ENCODE data around the gene WDR7. TPM values are rescaled to one million over a fixed set of nuclear protein-coding genes. Genes with fewer than 3 reads are reported as not detected.

The WDR7 gene
- polyA plus RNA-seq (ENCODE audit: insufficient read length in 3 of 3), result 10 to 100 TPM; 10.5 to 14.1 (median 12.5) TPM
- long read RNA-seq, donor 1, partial matches to known transcripts, result 0 of 1 reads
- long read RNA-seq, donor 1, other reads (novel, unspliced or antisense), result 0 of 1 reads
- long read RNA-seq, donor 2, result 0 reads
- long read RNA-seq, donor 3, full-length matches to known transcripts, result 1 of 1 reads
- long read RNA-seq, donor 3, partial matches to known transcripts, result 0 of 1 reads
- long read RNA-seq, donor 3, other reads (novel, unspliced or antisense), result 0 of 1 reads
- long read RNA-seq, donor 4, result 0 reads
- long read RNA-seq, donor 5, result 0 reads
- long read RNA-seq, donor 6, full-length matches to known transcripts, result 2 of 2 reads
- long read RNA-seq, donor 6, partial matches to known transcripts, result 0 of 2 reads
- long read RNA-seq, donor 6, other reads (novel, unspliced or antisense), result 0 of 2 reads
- long read RNA-seq, donor 7, result 0 reads
- long read RNA-seq, donor 8, result 0 reads
- long read RNA-seq, donor 9, partial matches to known transcripts, result 5 of 5 reads
- long read RNA-seq, donor 9, other reads (novel, unspliced or antisense), result 0 of 5 reads
- long read RNA-seq, donor 10, full-length matches to known transcripts, result 1 of 1 reads
- long read RNA-seq, donor 10, partial matches to known transcripts, result 0 of 1 reads
- long read RNA-seq, donor 10, other reads (novel, unspliced or antisense), result 0 of 1 reads
- long read RNA-seq, donor 11, result 0 reads
- long read RNA-seq, donor 12, result 0 reads
- long read RNA-seq, donor 13, result 0 reads
- long read RNA-seq, donor 14, result 0 reads
- long read RNA-seq, donor 15, result 0 reads
- long read RNA-seq, donor 16, full-length matches to known transcripts, result 1 of 1 reads
- long read RNA-seq, donor 16, partial matches to known transcripts, result 0 of 1 reads
- long read RNA-seq, donor 16, other reads (novel, unspliced or antisense), result 0 of 1 reads

DNA sequence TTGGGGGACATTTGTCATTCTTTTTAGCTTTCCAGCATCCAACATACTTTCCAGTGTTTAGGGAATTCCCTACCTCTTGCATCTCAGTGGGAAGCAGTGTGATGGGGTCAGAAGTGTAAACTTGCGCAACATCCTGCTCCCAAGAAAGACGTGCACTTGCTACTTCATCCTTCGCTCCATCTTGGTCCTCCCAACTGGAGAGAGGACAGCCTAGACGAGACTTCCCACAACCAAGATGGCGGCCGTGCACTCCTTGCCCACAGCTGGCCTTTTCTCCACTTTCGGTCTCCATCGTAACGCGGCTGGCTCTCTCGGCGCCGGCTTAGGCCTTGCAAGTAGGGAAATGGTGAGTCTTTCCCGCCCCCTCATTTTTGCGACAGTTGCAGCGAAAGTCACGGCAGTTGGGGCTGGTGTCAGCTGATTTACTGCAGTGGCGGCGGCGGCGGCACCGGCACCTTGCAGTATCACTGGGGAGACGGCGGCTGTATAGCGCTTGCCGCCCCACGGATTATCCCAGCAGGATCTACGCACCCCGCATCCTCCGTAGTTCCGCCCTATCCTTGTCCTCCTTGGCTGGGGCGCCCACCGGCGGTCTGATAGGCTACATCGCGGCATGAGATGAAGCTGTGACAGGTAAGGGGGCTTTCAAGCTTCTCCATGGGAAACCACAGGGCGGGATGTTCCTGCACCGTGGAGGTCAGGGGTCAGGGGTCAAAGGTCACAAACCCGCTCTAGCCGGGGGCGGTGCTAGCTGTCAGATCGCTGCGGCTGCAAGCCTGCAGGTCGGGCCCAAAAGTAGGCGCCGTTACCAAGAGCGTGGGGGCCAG lies at the start of gene WDR7:
TSS of gene WDR7 (plus strand) at position 416 of the 827 bp plus-strand sequence. CDS start 21,157 bp downstream, outside the sequence.
- peak; percentile 89 to 98 (median 95) for DNase-seq (ENCODE audit: extremely low read depth in 1 of 11, low read depth in 9 of 11, low spot score in 4 of 11)

DNA sequence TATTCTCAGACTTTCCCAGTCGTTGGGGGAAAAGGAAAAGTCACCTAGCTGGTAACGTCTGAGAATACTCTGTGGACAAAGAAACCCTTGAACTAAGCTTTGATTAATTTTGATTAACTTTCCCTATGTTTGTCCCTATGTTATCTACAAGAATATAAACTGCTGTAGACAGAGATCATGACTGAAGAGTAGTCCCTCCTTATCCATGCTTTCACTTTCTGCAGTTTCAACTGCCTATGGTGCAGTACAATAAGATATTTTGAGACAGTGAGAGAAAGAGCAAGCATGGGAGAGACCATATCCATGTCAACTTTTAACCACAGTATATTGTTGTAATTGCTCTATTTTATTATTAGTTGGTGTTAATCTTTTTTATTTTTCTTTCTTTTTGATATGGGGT lies 44.5 kb upstream of the WDR7 start:
- DNase-seq (ENCODE audit: extremely low read depth in 1 of 11, low read depth in 9 of 11, low spot score in 4 of 11), result no peak

DNA sequence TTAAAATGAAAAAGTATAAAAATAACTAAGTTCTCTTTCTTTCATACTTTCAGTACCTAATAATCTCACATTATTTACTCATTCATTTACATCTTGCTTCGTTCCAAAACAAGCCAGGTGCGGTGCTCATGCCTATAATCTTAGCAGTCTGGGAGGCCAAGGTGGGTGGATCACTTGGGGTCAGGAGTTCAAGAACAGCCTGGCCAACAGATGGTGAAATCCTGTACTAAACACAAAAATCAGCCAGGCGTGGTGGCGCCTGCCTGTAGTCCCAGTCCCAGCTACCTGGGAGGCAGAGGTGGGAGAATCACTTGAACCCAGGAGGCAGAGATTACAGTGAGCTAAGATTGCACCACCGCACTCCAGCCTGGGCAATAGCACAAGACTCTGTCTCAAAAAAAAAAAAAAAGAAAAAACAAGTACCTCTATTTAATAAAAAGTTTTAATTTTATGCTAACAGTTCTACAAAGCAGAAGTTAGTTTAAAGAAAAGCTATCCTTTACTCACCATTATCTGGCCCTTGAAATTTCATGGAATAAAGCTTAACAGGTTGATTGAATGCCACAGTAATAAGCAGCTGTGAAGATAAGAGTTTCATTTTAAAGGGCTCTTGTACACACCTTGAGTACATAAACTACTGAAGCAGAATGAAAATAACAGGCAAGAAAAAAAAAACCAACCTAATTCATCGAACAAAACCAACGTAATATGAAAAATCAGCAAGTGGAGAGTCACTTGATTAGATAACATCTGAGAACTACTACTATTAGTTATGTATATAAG lies 35.2 kb upstream of the WDR7 start:
- DNase-seq (ENCODE audit: extremely low read depth in 1 of 11, low read depth in 9 of 11, low spot score in 4 of 11), result no peak

DNA sequence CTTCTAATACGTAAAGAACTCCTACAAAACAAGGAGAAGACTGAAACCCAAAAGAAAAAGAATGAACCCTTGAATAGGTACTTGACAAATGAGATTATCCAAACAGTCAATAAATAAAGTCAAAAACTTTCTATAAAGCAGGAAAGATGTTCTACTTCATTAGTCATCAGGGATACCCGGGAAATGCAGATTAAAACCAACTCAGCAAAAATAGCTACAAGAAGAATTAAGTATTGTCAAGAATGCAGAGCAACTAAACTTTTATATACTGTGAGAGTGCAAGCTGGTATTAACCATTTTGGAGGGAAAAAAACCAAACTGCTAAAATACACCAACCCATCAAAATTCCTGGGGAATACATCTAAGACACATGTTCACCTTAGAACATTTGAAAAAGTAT lies 23.2 kb upstream of the WDR7 start:
- DNase-seq (ENCODE audit: extremely low read depth in 1 of 11, low read depth in 9 of 11, low spot score in 4 of 11), result no peak

DNA sequence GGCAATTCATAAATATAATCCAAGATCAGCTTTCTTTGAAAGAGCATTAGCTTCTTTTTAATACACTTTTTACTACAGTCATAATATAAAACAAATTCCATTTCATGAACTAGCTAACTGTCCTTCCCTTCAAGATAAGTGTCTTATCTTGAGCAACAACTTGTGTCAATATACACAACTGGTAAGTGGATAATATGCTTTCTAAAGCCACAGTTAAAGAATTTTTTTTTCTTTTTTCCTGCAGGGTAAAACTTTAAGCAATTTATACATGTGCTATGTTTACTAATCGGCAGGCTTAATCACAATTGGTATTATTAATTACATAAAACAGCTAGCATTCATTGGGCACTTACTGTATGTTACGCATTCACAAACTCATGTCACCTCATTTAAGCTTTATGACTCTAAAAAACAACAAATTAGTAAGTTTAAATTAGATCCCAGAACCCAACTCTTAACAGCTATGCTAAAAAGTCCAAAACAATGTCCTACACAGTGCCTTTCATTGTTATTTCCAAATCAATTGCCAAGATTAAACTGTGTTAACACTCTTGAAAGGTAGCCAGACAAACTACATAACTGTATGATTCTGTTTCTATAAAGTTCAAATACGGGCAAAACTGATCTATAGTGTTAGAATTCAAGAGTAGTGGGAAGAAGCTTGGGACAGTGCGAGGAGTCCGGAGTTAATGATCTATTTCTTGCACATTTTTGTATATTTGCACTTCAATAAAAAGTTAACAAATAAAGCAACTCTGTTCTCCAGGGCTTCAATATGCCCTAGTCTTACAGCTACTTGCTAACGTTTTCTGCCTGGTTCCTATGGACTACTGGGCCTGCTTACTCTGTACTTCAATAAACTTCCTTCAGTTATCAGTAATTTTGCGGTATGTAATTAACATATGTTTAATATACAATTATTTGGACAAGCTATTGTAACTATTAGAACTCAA lies 18.8 kb upstream of the WDR7 start:
- no peak for DNase-seq (ENCODE audit: extremely low read depth in 1 of 11, low read depth in 9 of 11, low spot score in 4 of 11)

DNA sequence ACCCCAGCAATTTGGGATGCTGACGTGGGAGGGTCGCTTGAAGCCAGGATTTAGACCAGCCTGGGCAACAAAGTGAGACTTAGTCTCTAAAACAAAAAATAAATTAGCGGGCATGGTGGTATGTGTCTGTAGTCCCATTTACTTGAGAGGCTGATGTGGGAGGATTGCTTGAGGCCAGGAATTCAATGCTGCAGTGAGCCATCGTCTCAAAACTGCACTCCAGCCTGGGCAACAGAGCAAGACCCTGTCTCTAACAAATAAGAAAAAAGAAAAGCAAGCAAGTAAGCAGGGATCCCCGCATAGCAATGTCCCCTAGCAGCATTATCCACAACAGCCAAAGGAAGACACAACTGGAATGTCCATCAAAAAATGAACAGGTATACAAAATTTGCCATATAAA lies 16.2 kb upstream of the WDR7 start:
- DNase-seq (ENCODE audit: extremely low read depth in 1 of 11, low read depth in 9 of 11, low spot score in 4 of 11), result no peak

DNA sequence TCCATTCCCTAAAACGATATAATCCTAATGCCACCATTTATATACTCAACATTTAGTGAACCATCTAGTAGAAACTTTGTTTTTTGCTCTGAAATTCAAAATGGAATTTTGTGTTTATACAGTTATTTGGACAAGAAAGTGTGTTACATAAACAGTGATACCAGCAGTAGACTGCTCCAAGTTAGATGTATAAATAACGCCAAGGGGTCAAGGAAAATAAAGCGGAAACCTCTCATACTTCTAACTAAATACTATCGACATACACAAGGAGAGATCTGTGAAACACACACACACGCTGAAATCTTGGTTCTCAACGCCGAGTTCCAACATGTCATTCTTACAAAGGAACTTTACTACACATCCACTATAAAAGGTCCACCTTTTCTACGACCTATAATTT lies 14.0 kb upstream of the WDR7 start:
- peak in 1 of 11 donors; percentile 18 for DNase-seq (ENCODE audit: extremely low read depth in 1 of 11, low read depth in 9 of 11, low spot score in 4 of 11)

DNA sequence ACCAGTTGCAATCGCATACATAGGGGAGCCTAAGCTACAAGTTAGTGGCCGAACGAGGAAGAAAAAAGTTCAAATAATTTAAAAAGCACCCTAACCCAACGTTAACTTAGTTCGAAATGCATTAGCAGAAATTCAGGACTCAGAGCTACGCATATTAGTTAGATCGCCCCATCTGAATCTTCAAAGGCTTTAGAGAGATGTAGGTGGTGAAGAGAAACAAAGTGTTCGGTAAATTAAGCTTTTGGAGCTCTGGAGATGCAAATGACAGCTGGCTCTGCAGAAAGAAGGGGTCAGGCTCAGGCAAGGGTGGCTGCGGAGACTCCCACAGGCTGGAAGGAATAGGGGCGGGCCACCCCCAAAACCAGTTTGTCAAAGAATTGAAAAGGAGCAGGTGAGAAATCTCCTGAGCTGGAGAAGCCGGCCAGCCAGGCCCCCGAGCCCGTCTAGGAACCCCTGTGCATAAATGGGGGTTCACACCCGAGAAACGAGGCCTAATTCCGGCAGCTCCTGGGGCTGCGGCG lies 13.4 kb upstream of the WDR7 start:
- DNase-seq (ENCODE audit: extremely low read depth in 1 of 11, low read depth in 9 of 11, low spot score in 4 of 11), result peak in 3 of 11 donors; percentile 18

DNA sequence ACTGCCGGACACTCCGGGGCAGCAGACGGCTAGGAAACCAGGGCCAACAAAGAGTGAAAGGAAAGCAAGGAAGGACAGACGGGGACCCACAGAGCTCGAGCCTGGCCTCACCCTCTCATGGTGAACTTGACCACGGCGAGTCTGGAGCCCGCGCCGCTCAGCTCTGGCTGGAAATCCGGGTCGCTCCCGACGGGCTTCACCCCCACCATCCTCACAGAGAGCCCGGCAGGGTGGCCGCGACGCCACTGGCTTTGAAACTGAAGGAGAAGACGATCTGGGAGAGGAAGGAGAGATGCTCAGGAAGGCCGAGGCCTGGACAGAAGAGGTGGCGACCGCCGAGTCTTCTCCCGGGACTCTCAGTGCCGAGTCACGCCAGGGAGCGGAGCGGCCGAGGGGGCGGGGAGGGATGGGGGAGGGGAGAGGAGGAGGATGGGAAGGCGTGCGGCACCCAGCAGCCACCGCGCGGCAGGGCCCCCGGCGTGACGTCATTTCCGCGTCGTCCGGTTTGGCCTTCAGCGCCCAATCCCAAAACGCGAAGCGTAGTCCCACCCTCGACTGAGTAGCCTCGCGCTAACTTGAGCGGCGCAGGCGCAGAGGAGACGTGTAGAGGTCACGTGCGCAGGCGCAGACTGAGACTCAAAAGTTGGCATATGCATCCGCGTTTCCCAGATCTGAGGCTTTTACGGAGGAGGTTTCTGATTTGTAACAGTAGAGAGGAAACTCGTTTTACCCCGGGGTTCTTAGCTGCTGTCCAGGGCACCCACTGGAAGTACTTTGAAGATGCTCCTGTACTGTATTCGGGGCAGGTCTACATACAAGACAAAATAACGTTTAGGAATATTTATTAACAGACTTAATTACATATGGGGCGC lies 12.7 kb upstream of the WDR7 start, which contains the start of gene TXNL1:
TSS of gene TXNL1 (minus strand) at position 361 of the 872 bp plus-strand sequence. CDS start at position 209, 152 bp downstream.
- peak; percentile 97 to 99 (median 98) for DNase-seq (ENCODE audit: extremely low read depth in 1 of 11, low read depth in 9 of 11, low spot score in 4 of 11)

DNA sequence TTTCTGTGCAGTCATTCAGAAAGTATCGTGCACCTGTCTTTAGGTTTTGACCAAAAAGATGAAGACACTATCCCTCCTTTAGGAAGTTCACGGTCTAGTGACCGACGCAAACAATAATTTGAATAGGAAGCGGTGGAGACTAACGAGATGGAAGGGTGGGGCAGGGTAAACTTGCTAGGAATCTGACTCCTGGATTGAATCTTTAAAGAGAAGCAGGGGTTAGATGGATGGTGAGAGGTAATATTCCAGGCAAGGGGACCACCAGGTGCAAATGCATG lies 12.1 kb upstream of the WDR7 start:
- no peak for DNase-seq (ENCODE audit: extremely low read depth in 1 of 11, low read depth in 9 of 11, low spot score in 4 of 11)

DNA sequence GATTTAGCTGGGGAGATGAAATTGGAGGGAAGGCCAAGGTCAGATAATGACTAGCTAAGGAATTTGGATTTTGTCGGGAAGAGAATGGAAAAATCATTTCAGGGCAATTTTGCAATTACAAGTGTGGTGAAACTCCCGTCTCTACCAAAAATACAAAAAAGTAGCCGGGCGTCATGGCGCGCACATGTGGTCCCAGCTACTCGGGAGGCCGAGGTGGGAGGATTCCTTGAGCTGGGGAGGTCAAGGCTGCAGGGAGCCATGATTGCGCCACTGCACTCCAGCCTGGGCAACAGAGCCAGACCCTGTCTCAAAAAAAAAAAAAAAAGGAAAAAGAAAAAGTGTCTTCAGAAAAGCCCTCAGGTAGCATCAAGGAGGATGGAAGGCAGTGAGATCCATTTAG lies 11.6 kb upstream of the WDR7 start:
- DNase-seq (ENCODE audit: extremely low read depth in 1 of 11, low read depth in 9 of 11, low spot score in 4 of 11), result no peak

DNA sequence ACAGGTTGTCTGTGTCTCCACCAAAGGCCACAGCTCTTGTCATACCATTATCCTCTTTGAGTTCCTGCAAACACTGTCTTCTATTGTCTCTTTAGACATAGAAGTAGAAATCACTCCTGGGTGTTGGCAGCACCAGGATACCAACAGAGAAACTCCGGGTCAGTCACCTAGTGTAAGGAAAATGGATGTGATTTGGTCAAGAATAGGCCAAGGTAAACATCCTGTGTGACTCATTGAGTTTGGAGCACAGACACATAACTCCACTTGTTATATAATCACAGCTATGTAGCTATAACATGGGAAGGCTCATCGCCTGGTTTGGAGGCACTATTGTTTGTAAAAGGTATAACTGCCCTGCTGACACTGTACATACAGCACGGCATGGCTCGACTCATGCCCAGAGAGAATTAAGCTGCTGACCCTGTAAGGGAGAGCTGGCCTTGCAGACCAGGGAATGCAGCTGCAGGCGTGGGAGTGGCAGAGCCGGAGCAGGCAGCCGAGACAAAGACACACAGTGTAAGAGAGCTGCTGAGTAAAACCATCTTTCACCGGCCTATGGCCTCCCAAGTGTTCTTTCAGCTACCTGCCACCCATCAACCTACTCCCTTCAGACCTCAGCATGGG lies 9.3 kb upstream of the WDR7 start:
- no peak for DNase-seq (ENCODE audit: extremely low read depth in 1 of 11, low read depth in 9 of 11, low spot score in 4 of 11)

DNA sequence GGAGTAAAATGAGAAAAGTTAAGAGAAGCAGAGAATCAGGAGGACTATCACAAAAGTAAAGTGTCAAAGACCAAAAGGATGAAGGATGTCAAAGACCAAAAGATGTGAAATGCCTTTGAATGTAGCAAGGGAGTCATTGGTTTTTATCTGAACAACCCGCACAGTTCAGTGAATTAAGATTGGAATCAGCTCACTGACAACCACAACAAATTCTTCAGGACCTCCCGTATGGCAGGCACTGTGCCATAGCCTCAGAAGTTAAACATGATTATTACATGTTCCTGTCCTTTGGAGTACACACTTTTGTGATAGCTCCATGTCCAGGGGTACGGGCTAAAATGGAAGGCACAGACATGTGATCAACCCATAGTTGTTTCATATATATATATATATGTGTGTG lies 7.8 kb upstream of the WDR7 start:
- DNase-seq (ENCODE audit: extremely low read depth in 1 of 11, low read depth in 9 of 11, low spot score in 4 of 11), result no peak

DNA sequence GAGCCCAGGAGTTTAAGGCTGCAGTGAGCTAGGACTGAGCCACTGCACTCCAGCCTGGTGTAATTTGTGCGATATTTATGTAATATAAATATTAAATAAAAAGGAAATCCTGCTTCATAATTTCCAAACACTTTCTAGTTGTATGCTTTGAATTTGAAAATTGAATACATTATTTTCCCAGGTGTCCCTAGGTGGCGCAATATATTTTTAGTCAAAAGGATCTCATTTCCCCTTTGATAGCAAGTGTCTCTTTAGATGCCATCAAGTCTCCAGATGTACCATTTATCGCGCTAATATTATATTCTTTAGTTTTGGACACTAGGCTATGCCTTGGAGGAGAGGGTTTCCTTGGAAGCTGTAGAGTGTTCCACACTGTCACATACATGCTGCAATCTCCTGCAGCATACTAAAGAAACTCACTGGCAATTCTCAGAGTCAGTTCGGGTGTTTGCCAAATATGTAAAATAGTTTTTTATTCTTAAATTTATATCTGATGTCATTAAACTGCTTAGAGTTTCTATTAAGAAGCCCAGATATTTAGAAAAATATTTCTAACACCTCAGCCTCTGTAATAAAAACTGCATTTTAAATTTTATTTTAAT lies 5.6 kb upstream of the WDR7 start:
- no peak for DNase-seq (ENCODE audit: extremely low read depth in 1 of 11, low read depth in 9 of 11, low spot score in 4 of 11)

DNA sequence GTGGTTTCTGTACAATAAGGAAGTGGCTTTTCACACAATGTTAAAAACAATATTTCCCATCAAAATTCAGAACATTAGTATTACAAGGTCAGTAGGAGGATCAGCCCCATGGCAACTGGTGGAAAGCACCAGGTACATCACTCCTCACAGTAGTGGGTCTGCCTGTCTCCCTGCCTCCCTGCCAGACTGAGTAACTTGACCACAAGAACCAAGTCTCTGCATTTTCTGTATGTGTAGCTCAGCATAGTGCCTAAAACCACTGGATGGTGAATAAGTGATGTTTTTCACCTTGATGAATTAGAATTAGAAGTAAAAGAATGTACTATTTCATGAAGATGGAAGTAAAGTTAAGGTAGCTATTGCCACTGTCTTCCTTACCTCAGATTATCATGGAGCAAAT lies 4.1 kb upstream of the WDR7 start:
- no peak for DNase-seq (ENCODE audit: extremely low read depth in 1 of 11, low read depth in 9 of 11, low spot score in 4 of 11)
